Activated CD4-positive, alpha-beta T cell treated with anti-CD3 and anti-CD28 coated beads for 48 hours (primary cell): ENCODE data around the gene ZNF296.

Experiments
- DNase-seq: peaks from one replicate; pipeline ENCODE4 v3.0.0-alpha.2; 2020

ZNF296 gene

DNA sequence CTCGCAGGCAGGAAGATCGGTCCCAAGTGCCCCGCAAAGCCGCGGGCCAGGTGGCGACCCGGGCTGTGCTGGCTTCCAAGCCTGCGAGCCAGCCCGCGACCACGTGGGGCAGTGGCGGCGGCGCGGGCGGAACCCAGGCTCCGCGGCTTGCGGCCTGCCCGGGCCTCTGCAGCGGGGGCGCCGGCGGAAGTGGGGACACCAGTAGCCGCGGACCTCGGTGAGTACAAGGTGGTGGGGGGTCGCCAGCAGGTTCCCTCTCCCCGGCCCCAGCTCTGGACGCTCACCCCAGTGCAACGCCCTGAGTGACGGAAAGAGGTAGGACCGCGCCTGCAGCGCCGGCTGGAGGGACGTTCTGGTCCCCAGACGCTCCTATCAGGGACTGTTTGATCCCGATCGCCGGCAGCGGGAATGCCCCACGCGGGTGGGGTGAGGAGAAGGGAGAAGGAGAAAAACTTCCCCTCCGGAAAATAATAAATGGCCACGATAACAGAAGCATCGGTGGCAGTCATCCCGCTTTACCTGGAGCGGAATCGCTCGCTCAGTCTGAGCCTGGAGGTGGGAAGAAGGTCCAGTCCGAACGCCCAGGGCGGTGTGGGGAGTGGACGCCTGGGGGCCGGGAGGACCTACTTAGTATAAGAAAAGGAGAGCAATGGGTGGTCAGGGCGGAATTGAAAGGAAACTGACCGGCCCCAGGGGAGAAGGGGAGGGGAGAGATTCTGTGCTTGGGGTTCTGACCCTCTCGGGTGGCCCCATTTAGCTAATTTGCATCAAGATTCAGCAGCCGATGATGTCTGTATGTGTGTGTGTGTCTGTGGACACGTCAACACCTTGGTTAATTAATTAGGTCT, 3.0 kb upstream of the ZNF296 start, which contains the start of gene GEMIN7:
GEMIN7 (plus strand) TSS at position 198 of the 848 bp plus-strand sequence. CDS start 10,855 bp downstream, outside the sequence.
- DNase-seq: peak; percentile 89

DNA sequence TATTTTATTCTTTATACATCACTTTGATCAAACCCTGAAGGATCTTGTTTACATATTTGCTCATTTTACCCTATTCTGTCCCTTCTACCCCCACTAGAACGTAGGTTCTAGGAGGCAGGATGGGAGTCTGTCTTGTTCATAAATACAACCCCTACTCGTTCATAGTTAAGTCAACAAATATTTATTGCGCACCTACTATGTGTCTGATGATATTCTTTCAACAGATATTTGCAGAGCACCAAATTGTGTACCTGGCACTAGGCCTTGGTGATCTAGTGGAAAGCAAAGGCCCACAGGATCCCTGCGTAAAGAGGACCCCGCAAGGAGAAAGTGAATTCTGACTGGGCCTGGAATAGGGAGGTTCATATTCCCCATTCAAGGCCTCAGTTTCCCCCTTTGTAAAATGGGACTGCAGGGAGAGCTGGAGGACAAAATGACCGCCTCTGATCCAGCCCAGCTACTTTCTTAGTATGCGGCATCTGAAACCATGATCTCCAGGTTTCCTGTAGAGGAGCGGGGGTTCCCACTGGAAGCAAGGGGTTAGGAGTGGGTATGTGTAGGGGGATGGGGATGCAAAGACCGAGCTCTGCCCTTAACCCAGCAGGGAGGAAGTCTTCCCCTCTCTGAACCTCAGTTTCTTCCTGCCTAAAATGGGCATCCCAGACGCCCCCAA, 2.2 kb upstream of the ZNF296 start:
- DNase-seq: no peak

DNA sequence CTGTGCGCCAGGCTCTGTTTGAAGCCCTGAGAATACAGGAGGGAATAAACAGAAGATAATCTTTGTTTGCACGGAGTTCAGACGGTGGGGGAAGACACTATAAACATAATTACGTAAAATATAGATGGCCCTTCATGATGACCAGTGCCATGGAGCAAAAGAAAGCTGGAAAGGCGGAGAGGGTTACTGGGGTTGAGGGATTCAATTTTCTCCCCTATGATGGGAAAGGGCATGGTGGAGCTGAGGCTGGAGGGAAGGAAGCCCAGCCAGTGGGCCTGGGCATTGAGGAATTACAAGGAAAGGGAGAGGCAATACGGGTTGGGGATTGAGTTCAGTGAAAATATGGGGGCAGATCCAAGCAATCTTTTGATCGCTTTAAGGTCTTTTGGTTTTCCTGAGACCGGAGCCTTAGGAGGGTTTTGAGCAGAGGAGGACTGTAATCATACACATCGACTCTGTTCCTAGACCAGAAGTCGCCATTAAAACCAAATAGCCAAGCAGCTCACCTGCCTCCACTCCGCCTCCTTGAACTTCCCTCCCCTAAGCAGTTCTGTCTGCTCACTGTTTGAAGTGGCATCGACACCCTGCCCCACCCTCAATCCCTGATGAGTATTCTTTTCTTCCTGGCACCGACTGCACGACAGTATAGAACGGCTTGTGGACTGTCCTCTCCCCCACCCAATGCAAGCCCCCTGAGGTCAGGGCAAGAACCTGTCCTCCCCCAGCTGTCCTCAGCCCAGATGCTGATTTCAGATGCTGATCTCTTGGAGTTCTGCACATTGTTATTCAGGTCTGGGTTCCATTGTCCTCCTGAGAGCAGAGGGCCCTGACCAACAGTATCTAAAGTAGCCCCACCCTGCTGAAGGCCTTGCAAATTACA, 813 bp upstream of the ZNF296 start:
- DNase-seq: no peak

DNA sequence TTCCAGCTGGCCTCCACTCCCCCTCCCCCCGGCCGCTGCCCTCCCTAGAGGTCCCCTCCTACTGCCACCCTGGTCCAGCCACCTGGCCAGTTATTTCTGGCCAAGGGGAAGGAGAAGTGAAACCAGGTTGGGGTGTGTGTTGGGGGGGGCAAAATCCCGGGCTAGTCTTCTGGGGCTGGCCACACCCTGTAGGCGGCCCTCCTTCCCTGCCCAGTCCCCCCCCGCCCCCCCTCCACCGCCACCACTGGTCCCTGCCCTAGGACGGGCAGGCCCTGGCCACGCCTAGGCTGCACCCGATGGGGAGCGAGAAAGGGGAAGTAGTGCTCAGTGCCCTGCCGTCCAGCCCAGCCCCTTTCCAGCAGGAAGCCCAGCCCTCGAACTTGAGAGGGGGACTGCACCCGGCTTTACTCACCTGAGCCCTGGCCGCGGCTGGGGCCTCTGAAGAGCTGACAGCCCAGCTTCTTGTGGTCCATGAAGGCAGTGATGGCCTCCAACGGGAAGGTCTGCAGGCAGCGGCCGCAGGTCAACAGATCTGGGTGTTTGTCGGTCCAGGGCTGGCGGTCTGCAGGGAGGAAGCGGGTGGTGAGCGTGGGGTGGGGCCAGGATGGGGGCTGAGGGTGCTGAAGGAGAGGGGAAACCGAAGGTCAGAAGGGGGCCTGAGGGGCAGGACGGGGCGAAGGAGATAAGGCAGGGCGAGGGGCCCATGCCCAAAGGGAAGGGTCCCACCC, 813 bp downstream of the ZNF296 start:
- peak; percentile 48 for DNase-seq

DNA sequence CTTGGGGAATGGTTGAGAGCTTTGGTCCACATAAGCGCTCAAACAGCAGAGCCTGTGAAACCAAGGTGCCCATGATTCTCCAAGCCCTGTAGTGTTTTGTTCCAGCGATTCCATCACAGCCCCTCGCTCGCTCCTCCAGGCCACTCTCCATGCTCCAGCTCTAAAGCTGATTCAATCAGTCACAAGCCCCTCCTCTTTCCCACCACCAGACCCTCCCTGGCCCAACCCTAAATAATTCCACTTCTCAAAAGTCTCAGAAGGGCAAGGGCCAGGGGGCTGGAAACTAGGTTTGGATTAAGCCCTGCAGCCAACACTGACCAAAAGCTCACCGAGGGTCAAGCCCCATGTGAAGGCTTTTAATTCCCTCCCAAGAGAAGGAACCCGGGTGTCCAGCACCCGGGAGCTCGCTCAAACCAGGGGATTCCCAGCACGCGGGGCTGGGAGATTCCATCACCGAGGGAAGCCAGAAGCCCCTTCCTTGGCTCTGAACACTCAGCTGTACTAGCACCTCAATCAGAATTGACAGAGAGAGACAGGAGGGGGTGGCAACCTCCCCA, 1.5 kb downstream of the ZNF296 start:
- no peak for DNase-seq

DNA sequence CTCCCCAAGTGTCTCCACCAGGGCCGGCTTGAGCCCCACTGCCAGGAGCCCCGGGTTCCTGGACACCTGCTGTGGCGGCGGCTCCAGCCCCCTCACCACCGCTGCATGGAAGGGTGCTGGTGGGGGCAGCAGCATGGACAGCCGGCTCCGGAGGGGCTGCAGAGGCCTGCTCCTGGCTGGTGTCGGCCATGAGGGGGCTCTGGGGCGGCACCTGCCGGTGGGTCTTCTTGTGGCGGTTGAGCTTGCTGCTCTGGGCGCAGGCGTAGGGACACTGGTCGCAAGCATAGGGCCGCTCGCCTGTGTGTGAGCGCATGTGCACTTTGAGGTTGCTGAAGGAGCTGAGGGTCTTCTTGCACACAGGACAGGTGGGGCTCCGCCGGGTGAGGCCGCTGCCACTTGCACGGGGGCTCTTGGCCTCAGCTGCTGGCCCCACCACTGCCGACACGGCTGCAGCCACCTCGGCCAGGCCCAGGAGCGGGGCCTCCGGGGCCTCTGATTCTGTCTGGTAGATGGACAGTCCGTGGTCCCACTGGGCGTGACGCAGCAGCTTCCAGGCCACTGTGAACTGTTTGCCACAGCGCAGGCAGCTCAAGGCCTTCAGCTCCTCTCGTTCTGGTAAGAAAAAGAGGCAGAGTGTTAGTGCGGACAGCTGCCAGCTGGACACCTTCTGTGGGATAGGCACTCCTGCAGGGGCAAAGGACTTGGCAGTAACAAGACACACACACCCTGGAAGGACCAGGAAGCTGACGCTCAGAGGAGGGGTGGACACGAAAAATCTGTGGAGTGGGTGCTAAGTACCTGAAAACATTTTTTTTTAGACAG, 4.1 kb downstream of the ZNF296 start:
- DNase-seq: no peak

DNA sequence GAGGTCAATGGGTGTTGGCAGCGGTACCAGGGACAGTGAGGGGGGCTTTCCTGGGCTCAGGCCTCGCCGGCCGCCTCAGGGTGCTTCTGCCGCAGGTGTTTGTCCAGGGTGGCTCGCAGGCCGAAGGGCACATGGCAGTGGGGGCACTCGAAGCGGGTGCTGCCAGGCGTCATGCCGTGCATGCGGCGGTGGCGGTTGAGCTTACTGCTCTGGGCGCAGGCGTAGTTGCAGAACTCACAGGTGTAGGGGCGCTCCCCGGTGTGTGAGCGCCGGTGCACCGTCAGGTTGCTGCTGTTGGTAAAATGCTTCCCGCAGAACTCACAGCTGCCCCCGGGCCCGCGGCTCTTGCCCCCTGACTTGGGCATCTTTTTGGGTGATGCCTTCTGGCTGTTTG, 4.7 kb downstream of the ZNF296 start:
- DNase-seq: no peak

DNA sequence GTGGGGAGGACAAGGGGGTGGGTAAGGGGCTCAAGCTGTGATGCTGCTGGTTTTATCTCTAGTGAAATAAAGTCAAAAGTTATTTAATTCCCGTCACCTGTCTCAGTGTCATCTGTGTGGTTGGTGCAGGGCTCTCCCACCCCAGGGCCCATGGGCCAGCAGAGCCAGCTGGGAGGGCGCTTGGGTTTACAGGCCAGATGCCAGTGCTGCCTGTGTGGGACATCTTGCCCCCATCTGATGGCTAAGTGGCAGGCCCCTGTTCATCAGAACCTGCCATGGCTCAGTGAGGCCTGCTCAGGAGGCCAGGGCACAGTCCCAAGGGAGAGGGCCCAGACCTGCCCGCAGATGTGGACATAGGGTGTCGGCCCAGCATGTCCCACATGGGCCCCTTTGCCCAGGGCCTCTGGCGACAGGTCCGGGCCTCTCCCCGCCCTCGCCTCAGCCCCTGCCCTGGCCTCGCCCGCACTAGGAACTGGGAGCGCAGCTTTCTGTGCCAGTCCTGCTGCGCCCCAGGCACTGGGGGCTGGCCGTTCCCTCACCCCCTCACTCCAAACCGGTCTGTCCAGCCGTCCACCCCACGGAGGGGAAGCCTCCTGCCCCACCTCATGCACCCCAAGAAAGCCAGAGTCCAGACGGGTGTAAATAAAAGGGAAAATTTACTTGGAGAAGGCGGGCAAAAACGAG, 5.3 kb downstream of the ZNF296 start:
- DNase-seq: no peak

DNA sequence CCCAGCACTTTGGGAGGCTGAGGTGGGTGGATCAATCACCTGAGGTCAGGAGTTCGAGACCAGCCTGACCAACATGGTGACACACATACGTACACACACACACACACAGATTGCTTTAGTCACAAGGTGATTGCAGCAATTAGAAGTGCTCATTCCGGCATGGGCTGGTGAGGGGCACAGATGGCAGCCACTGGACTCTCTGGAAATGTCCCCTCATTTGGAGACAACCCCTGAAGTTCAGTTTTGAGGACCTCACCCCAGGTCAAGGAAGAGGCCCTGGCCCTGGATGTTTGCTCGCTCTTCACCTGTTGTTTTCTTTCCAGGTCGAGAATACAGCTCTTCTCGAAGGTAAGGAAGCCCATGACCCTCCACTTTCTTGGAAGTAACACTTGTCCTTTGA, 6.1 kb downstream of the ZNF296 start:
- DNase-seq: no peak

DNA sequence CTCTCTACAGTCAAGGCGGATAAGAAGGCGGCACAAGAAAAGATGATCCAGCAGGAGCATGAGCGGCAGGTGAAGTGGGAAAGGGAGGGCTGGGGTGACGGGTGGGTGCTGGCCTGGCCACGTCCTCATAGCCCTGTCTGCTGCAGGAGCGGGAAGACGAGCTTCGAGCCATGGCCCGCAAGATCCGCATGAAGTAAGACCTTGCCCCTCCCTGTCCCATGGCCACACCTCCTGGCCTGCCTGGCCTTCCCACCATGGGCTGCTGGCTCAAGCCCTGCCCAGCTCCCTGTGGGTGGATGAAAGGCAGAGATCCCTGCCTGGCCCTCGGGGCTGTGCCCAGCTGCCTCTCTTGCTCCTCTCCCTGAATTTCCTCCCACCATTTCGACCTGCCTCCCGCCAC, 7.2 kb downstream of the ZNF296 start:
- no peak for DNase-seq

DNA sequence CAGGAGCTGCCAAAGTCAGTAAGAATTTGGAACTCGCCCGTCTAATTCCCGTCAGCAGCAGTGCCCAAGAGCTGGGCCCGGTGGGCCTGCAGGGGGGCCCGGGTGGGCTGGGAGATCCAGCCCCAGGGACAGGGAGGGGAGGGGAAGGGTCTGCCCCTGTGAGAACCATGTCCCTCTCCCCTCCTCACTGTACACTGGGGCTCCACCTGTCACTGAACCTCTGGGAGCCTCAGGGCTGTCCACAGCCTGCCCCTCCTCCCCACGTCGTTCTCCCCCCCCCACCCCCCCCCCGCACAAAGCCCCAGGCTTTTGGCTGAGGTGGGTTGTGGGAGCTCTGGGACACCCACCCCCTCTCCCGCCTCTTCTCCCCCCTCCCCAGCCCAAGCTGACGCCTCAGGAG, 8.2 kb downstream of the ZNF296 start:
- no peak for DNase-seq

DNA sequence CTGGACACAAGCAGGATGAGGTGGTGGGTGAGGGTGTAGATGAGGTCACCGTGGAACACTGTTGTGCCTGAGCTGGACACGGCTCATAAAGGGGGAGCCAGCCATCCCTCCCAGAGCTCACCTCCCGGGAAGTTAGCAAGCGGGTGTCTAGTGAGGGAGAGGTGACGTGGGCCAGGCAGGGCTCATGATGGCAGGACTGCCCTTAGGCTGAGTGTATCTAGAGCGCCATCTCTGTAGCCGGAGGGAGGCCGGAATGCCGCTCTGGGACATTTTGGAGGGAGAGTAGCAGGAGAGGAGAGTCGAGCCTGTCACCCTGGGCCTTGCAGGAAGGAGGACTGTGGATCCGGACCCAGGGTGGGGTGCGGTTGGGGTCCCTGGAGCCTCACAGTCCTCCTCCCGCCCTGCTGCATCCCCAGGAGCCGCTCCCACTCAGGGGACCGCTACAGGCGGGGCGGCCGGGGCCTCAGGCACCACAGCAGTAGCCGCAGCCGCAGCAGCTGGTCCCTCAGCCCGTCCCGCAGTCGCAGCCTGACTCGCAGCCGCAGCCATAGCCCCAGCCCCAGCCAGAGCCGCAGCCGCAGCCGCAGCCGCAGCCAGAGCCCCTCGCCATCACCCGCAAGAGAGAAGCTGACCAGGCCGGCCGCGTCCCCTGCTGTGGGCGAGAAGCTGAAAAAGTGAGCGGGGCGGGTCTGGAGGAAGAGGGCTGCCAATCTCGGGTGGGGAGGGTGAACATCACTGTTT, 9.2 kb downstream of the ZNF296 start:
- no peak for DNase-seq

DNA sequence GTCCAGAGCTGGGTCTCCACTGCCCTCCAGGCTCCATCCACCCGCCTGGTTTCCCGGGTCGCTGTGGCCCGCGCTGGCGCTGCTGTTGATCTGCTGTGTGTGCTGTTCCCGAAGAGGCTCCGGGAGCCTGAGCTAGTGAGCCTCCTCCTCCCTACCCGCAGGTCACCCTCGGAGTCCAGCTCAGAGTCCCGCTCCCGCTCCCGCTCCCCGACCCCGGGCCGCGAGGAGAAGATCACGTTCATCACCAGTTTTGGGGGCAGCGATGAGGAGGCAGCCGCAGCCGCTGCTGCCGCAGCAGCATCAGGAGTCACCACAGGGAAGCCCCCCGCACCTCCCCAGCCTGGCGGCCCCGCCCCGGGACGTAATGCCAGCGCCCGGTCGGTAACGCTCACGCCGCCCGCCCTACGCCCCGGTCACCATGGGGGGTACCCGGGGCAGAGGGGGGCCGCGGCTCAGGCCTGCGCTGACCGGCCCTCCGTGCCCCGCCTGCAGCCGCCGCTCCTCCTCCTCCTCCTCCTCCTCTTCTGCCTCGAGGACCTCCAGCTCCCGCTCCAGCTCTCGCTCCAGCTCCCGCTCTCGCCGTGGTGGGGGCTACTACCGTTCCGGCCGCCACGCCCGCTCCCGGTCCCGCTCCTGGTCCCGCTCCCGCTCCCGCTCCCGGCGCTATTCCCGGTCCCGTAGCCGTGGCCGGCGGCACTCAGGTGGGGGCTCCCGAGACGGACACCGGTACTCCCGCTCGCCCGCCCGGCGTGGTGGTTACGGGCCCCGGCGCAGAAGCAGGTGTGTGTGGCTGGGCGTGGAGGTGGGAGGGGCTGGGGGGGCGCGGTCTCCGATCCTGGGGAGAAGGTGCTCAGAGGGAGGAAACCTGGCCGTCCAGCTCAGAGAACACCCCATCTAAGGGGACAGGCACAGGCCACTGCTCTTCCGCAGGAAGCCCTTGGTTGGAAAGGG, 12.2 kb downstream of the ZNF296 start:
- DNase-seq: no peak

DNA sequence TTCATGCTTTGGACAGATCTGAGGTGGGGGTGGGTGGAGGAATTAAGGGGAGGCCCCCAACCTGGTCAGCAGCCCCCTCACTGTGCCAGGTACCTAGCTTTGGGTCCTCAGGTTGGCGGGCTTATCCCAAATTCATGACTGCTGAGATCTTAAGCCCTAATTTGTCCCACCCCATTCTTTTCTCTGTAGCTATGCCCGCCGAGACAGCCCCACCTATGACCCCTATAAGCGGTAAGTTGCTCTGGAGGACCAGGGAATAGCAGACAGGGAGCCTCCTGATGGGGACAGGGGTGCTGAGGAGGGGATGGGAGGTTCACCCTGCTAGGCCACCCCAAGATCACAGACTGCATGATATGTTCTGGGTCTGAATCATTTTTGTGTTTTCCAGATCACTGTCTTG, 14.3 kb downstream of the ZNF296 start:
- DNase-seq: no peak

DNA sequence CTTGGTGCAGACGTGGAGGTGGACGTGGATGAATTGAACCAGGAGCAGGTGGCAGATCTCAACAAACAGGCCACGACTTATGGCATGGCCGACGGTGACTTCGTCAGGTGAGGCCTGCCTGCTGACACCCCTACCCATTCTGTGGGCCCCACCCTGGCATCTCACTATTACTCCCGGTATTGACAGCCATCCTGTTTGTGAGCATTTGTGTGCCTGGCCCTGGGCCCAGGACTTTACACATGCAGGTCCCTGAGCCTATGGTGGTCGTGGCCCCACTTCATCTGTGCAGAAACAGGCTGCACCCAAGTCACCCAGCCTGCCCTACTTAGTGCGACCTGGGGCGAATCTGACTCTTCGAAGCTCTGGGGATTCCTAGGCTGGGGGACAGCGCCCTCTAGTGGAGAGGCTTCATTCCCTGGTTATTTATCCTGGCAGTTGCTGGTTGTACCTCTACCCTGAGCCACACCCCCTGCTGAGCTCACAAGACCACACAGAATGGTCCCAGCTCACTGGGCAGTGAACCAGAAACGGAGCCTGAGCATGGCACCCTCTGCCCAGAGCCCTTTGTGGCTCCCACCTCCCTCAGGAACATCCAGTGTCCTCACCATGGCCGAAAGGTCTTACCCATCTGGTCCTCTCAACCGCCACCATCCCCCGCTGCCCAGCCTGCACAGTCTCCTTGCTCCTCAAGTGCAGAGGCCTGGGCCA, 16.9 kb downstream of the ZNF296 start:
- DNase-seq: peak; percentile 90

DNA sequence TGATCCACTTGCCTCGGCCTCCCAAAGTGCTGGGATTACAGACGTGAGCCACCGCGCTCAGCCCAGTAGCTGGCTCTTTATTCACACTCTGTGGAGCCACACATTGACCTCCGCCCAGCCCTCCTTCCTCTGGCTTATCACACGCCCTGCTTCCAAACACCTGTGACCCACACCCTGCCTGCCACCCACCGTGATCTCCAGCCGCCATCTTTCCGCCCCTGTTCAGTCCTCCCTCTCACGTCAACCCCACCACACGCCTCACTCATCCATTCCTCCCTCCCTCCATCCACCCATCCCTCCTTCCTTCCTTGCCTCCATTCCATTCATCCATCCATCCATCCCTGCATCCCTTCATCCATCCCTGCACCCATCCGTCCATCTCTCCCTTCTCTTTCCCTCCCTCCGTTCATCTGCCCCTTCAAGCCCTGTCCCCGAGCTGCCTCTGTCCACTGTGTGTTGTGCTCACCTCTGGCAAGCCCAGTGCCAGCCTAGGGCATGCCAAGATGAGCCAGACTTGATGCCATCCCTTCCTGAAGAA, 17.6 kb downstream of the ZNF296 start:
- no peak for DNase-seq

DNA sequence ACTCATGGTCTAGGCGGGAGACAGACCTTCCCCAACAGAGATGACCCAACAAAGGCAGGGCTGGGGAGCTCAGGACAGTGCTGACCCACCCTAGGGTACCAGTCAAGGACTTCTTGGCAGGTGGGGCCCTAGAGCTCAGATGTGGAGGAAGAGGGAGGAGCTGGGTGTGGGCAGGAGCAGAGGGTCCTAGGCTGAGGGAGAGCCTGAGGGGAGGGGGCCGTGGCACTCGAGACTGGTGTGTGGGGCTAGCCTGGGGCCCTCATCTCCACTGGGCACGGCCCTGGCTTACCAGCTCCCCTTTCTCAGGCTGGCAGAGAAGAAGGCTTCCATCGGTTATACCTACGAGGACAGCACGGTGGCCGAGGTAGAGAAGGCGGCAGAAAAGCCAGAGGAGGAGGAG, 18.8 kb downstream of the ZNF296 start:
- DNase-seq: no peak

DNA sequence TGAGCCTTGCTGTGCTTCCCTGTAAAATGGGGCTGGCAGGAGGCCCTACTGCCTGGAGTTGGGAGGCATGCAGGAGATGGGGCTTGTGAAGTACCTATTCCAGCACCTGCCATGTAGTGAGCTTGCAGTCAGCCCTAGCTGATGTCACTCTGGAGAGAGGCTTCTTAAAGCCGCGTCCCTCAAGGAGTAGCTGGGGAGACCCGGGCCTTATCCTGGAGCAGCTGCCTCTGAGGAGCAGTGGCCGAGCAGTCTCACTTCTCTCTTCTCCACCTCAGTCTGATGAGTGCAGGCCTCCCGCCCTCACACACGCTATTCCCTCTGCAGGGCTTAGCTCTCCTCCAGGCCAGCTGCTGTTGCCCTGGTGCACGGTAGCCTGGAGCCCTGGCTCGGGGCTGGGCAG, 19.4 kb downstream of the ZNF296 start:
- DNase-seq: no peak
